C4-2B (cell line): ENCODE results near the gene OSBPL1A.

Experiments
- CTCF ChIP-seq: fragments of 450-650 bp; conservative IDR thresholded peaks from 2 replicates; pipeline ENCODE4 v1.5.1; 2017; ENCODE audit warnings: mild to moderate bottlenecking
- ZFX ChIP-seq: fragments of 450-650 bp; IDR thresholded peaks from 2 replicates; pipeline ENCODE4 v1.6.1; 2017

DNA sequence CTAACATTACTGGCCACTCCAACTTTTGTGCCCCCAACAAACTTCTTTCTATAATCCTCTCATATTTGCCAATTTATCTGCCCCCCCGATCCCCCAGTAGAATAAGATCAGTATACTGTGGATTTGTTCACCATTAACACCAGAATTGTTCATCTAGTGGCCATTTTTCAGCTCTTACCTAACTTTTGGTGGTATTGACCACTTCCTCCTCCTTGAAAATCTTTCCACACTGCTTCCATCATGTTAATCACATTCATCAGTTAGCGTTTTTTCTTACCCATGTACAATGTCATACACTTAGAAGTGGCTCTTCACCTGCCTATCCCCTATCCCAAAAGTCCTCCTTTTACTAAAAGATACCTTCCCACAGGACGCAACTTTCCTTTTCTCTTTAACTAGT is 35.0 kb upstream of the OSBPL1A start:
- TF ChIP-seq CTCF: no peak
- no peak for TF ChIP-seq ZFX
